Thoracic aorta (tissue), 2 donors: Measurements from ENCODE around the gene RGS8. TPM values are rescaled to one million over a fixed set of nuclear protein-coding genes. Genes with fewer than 3 reads are reported as not detected.

Experiments used
- ATAC-seq: fragments of 150-250 bp; one replicate; pipeline ENCODE4 v1.8.0; 2017; ENCODE audit warnings: low read depth; ENCODE audit not compliant: insufficient number of reproducible peaks, low FRiP score
- DNase-seq: peaks from one replicate; pipeline ENCODE4 v3.0.0-alpha.2; 2020; ENCODE audit warnings: low spot score
- H3K27ac ChIP-seq, 2 donors: fragments of 200-600 bp; sonication (generic); 1 replicate in 1 of 2; 2 replicates in 1 of 2; pipeline ENCODE4 v1.5.1; 2016; ENCODE audit warnings: mild to moderate bottlenecking in 2 of 2, moderate library complexity in 2 of 2
- H3K27me3 ChIP-seq: fragments of 200-600 bp; sonication (generic); replicated peaks from 2 replicates; pipeline ENCODE4 v1.6.0; 2016; ENCODE audit warnings: mild to moderate bottlenecking; ENCODE audit not compliant: insufficient read depth
- H3K36me3 ChIP-seq: fragments of 200-600 bp; sonication (generic); one replicate; pipeline ENCODE4 v1.5.1; 2016
- H3K4me1 ChIP-seq, 2 donors: fragments of 200-600 bp; sonication (generic); 1 replicate in 1 of 2; 2 replicates in 1 of 2; pipeline versions ENCODE4 v1.5.1 to v1.6.0; 2016; ENCODE audit warnings: low read depth in 2 of 2, mild to moderate bottlenecking in 1 of 2; ENCODE audit not compliant: control insufficient read depth in 1 of 2
- H3K4me3 ChIP-seq: fragments of 200-600 bp; sonication (generic); 2 replicates; pipeline ENCODE4 v1.5.1; 2016; ENCODE audit warnings: mild to moderate bottlenecking
- H3K9me3 ChIP-seq: fragments of 200-600 bp; sonication (generic); 2 replicates; pipeline ENCODE4 v1.5.1; 2016
- CTCF ChIP-seq: fragments of 200-600 bp; sonication (generic); IDR thresholded peaks from one replicate; pipeline ENCODE4 v1.5.1; 2019; ENCODE audit warnings: antibody characterized with exemption
- total RNA-seq, 2 donors: library from RNA; depleted of rRNA; stranded (reverse); fragments of >200 nt; gene quantifications; one replicate each; pipeline versions ENCODE4 v1.1.0 to v1.2.3, GENCODE V29; 2016

The RGS8 gene
- total RNA-seq, 2 donors from 2014 or later: not detected

GRCh38 chr1:182666706-182667105, 17.7 kb downstream of the RGS8 start:
- no peaks in the 10 kb centered on the region for H3K9me3 ChIP-seq
- H3K4me3 ChIP-seq: no peak overlapping the region
- DNase-seq (no peak), ATAC-seq (no peak)
- no peaks in the 10 kb centered on the region for H3K27me3 ChIP-seq
- H3K36me3 ChIP-seq: no peaks in the 10 kb centered on the region
- no peak overlapping the region for H3K27ac ChIP-seq
- no peaks in the 10 kb centered on the region for H3K4me1 ChIP-seq
- no peak for TF ChIP-seq CTCF

- Histone ChIP-seq H3K27me3 (no peaks in the 10 kb centered on the region), H3K4me1 (no peaks in the 10 kb centered on the region), H3K36me3 (no peaks in the 10 kb centered on the region), H3K9me3 (no peaks in the 10 kb centered on the region), H3K4me3 (no peak overlapping the region), H3K27ac (no peak overlapping the region)
- no peak for TF ChIP-seq CTCF
- DNase-seq (no peak), ATAC-seq (no peak)
Observed at GRCh38 chr1:182664296-182664695, 20.1 kb downstream of the RGS8 start.

GRCh38 chr1:182662956-182663355, 21.4 kb downstream of the RGS8 start:
- no peaks in the 10 kb centered on the region for H3K9me3 ChIP-seq
- H3K27ac ChIP-seq: no peak overlapping the region
- ATAC-seq: no peak
- H3K4me3 ChIP-seq: no peak overlapping the region
- H3K27me3 ChIP-seq: no peaks in the 10 kb centered on the region
- H3K4me1 ChIP-seq: no peaks in the 10 kb centered on the region
- TF ChIP-seq CTCF: no peak
- no peaks in the 10 kb centered on the region for H3K36me3 ChIP-seq
- no peak for DNase-seq

GRCh38 chr1:182662121-182662890, 22.1 kb downstream of the RGS8 start:
- no peak overlapping the region for H3K27ac ChIP-seq
- no peak for ATAC-seq
- DNase-seq: no peak
- TF ChIP-seq CTCF: no peak
- no peaks in the 10 kb centered on the region for H3K36me3 ChIP-seq
- H3K27me3 ChIP-seq: no peaks in the 10 kb centered on the region
- H3K4me1 ChIP-seq: no peaks in the 10 kb centered on the region
- no peak overlapping the region for H3K4me3 ChIP-seq
- H3K9me3 ChIP-seq: no peaks in the 10 kb centered on the region

- TF ChIP-seq CTCF: no peak
Observed at GRCh38 chr1:182658055-182658454, 26.3 kb downstream of the RGS8 start.

More at GRCh38 chr1:182658055-182658454, 26.3 kb downstream of the RGS8 start:
- ATAC-seq (no peak), DNase-seq (no peak)
- Histone ChIP-seq H3K27ac (no peak overlapping the region), H3K4me1 (no peaks in the 10 kb centered on the region), H3K4me3 (no peak overlapping the region), H3K9me3 (no peaks in the 10 kb centered on the region), H3K27me3 (no peaks in the 10 kb centered on the region), H3K36me3 (no peaks in the 10 kb centered on the region)
